ENCODE data around the gene MTX1. TPM values are rescaled to one million over a fixed set of nuclear protein-coding genes. Genes with fewer than 3 reads are reported as not detected.
"Not testable (repeated sequence)": the region's sequence is repeated elsewhere in the genome, so short reads cannot be mapped to it uniquely, and the experiment has no call there.

Gene MTX1
- total and polyA plus RNA-seq, 2 of the 4 experiments (the other 2 are of a cell fraction), result 67.2 to 73.7 TPM

DNA sequence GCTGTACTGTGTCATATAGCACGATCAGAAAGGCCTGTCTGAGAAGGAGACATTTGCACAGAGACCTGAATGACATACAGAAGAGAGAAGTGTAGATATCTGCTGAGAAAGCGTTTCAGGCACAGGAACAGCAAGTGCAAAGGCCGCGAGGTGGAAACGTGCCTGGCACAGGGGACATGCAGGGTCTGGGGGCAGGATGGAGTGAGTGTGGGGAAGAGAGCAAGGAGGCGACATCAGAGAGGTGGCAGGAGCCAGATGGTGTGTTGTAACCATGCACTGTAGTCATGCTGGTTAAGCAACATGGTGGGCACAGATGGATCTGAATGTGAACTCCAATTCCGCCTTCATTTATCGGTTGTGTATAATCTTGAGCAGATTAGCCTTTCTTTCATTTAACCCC is 48.4 kb upstream of the MTX1 start:
- TF ChIP-seq FOS (IDR thresholded peaks at IDR 0.05; ENCODE audit: low read depth, low read length), result no peak
- TF ChIP-seq POLR2A (IDR thresholded peaks at IDR 0.05; ENCODE audit: low read depth, low read length), result no peak
- TF ChIP-seq CEBPB (IDR thresholded peaks at IDR 0.05; ENCODE audit: low read depth, low read length), result no peak
- no peak for TF ChIP-seq RFX5 (IDR thresholded peaks at IDR 0.05; ENCODE audit: low read depth, low read length)
- Histone ChIP-seq H4K20me1 (ENCODE audit: insufficient read depth, low read length) (no peaks in the 10 kb centered on the region), H4K5ac (ENCODE audit: low read depth, low read length) (no peak overlapping the region), H3K56ac (ENCODE audit: extremely low read depth, insufficient read depth, low read length) (no peak overlapping the region), H2AK9ac (replicated peaks; ENCODE audit: low read depth, low read length, poor library complexity) (no peak overlapping the region), H2BK120ac (ENCODE audit: low read depth, low read length) (no peak overlapping the region), H3K4me1 (ENCODE audit: control insufficient read depth, insufficient read depth, low read length) (no peaks in the 10 kb centered on the region), H3K4me2 (ENCODE audit: low read depth, low read length) (no peak overlapping the region), H3K9me1 (ENCODE audit: insufficient read depth, low read length) (no peaks in the 10 kb centered on the region), H3K9ac (ENCODE audit: low read depth, low read length) (no peak overlapping the region), H3K27me3 (ENCODE audit: control insufficient read depth, insufficient read depth, low read length) (peaks cover 7% of the 10 kb centered on the region), H2AFZ (replicated peaks; ENCODE audit: low read length, poor library complexity) (no peak overlapping the region), H3K4ac (ENCODE audit: low read depth, low read length) (no peak overlapping the region), H3K36me3 (ENCODE audit: control insufficient read depth, insufficient read depth, low read length) (no peaks in the 10 kb centered on the region), H3K9me3 (ENCODE audit: control insufficient read depth, insufficient read depth, low read length) (no peaks in the 10 kb centered on the region), H3K27ac (ENCODE audit: insufficient read depth, low read length) (no peak overlapping the region), H3K4me3 (ENCODE audit: insufficient read depth, low read depth, low read length) (no peak overlapping the region), H2BK20ac (ENCODE audit: low read depth, low read length) (no peak overlapping the region), H4K8ac (ENCODE audit: low read depth in 2 of 2, low read length in 2 of 2) (no peak overlapping the region), H3K18ac (ENCODE audit: low read depth, low read length) (no peak overlapping the region), H2BK5ac (ENCODE audit: low read depth, low read length, poor library complexity, severe bottlenecking) (no peak overlapping the region), H3K14ac (replicated peaks; ENCODE audit: low read depth, low read length) (no peak overlapping the region), H4K91ac (ENCODE audit: insufficient read depth, low read depth, low read length) (no peak overlapping the region), H2BK15ac (ENCODE audit: low read depth, low read length) (no peak overlapping the region), H3K23ac (ENCODE audit: low read depth, low read length) (no peak overlapping the region), H3K79me1 (ENCODE audit: low read depth in 1 of 2, low read length in 2 of 2) (no peaks in the 10 kb centered on the region), H2AK5ac (ENCODE audit: low read depth, low read length) (no peak overlapping the region)
- dilution Hi-C loops (cut with HindIII; ENCODE audit: low sequenced_read_pairs, unreplicated experiment) (no loop called here), in situ Hi-C loops (cut with MboI; ENCODE audit: low sequenced_read_pairs) (no loop called here), intact Hi-C loops (cut with micrococcal nuclease) (no loop called here)
- ATAC-seq (ENCODE audit: low read depth), result no peak
- ChIA-PET POLR2A (ENCODE audit: unreplicated experiment) (no interaction called here), CTCF (no interaction called here)
- WGBS, 2 experiments (ENCODE audit: extremely low coverage in 2 of 2, insufficient read length in 1 of 2), result no CpG with 5 or more reads among the region's 8 CpGs
- no TSS peak for BruUV-seq (replicated peaks)
- no peak for DNase-seq

DNA sequence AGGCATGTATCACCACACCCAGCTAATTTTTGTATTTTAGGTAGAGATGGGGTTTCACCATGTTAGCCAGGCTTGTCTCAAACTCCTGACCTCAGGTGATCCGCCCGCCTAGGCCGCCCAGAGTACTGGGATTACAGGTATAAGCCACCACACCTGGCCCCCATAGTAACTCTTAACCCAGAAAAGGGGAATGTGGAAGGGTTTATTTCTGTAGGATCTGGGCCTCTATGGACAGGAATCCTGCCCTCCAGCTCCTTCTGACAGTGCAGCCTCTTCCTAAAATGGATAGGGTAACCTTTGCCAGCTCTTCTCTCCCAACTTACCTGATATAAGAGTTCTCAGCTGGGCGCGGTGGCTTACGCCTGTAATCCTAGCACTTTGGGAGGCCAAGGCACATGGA is 45.9 kb upstream of the MTX1 start:
- H3K36me3 ChIP-seq (ENCODE audit: control insufficient read depth, insufficient read depth, low read length); H4K91ac ChIP-seq (ENCODE audit: insufficient read depth, low read depth, low read length); H2BK120ac ChIP-seq (ENCODE audit: low read depth, low read length); H3K27ac ChIP-seq (ENCODE audit: insufficient read depth, low read length); H4K5ac ChIP-seq (ENCODE audit: low read depth, low read length); H3K56ac ChIP-seq (ENCODE audit: extremely low read depth, insufficient read depth, low read length); H3K79me1 ChIP-seq (ENCODE audit: low read depth in 1 of 2, low read length in 2 of 2); H2AFZ ChIP-seq (replicated peaks; ENCODE audit: low read length, poor library complexity); H3K9ac ChIP-seq (ENCODE audit: low read depth, low read length); H2BK15ac ChIP-seq (ENCODE audit: low read depth, low read length); H3K4me3 ChIP-seq (ENCODE audit: insufficient read depth, low read depth, low read length); BruUV-seq (replicated peaks); ATAC-seq (ENCODE audit: low read depth); in situ Hi-C loops (cut with MboI; ENCODE audit: low sequenced_read_pairs); DNase-seq; H2BK20ac ChIP-seq (ENCODE audit: low read depth, low read length); H3K4ac ChIP-seq (ENCODE audit: low read depth, low read length); H3K4me2 ChIP-seq (ENCODE audit: low read depth, low read length); dilution Hi-C loops (cut with HindIII; ENCODE audit: low sequenced_read_pairs, unreplicated experiment); H3K14ac ChIP-seq (replicated peaks; ENCODE audit: low read depth, low read length); H4K8ac ChIP-seq (ENCODE audit: low read depth in 2 of 2, low read length in 2 of 2); H3K9me3 ChIP-seq (ENCODE audit: control insufficient read depth, insufficient read depth, low read length); H2BK5ac ChIP-seq (ENCODE audit: low read depth, low read length, poor library complexity, severe bottlenecking); H3K9me1 ChIP-seq (ENCODE audit: insufficient read depth, low read length); H3K23ac ChIP-seq (ENCODE audit: low read depth, low read length); H4K20me1 ChIP-seq (ENCODE audit: insufficient read depth, low read length); intact Hi-C loops (cut with micrococcal nuclease); H3K18ac ChIP-seq (ENCODE audit: low read depth, low read length); H2AK9ac ChIP-seq (replicated peaks; ENCODE audit: low read depth, low read length, poor library complexity); H3K4me1 ChIP-seq (ENCODE audit: control insufficient read depth, insufficient read depth, low read length); H2AK5ac ChIP-seq (ENCODE audit: low read depth, low read length): not testable (repeated sequence)
- H3K27me3 ChIP-seq (ENCODE audit: control insufficient read depth, insufficient read depth, low read length), result peaks cover 13% of the 10 kb centered on the region
- WGBS, 2 experiments (ENCODE audit: extremely low coverage in 2 of 2, insufficient read length in 1 of 2), result 100% methylated on average over 1 of the region's 6 CpGs; no CpG with 5 or more reads in 1 of the 2 experiments
- POLR2A ChIA-PET (ENCODE audit: unreplicated experiment), result interaction anchor here (0.7 kb wide), 1 partner anchor 60 kb away, joined by 8 read pairs; no protein-coding TSS in a partner anchor
- CTCF ChIA-PET, result interaction anchor here (0.7 kb wide), 1 partner anchor 71 kb away, joined by 3 read pairs; no protein-coding TSS in a partner anchor
